ENCODE measurements around the gene RAPSN. TPM values are rescaled to one million over a fixed set of nuclear protein-coding genes. Genes with fewer than 3 reads are reported as not detected.

RAPSN gene
- total RNA-seq, 1 experiment from 2014 or later, result not detected

DNA sequence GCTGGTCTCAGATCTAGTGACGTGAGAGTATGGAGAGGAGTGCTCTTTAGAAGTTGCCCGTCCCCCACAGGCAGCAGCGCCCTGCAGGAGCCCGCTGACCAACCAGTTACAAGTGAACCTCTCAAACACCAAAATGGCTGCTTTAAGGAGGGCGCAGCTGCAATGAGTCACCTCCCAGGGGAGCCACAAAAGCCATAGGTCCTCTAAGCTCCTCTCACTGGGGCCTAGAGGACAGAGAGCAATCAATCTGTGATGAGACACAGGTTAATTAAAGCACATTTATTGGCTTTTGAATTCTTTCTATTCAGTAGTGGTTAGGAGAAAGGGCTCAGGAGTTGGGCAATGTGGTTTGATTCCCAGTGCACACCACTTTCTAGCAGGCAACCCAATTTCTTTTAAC, 15.5 kb upstream of the RAPSN start:
- Histone ChIP-seq H2AFZ (ENCODE audit: low read length) (no peak overlapping the region), H3K4me3 (ENCODE audit: low read length) (no peak overlapping the region), H3K79me2 (ENCODE audit: low read length) (0 out of 2 replicates have a peak, but pooled peaks cover 6% of the 10 kb centered on the region), H3K36me3 (ENCODE audit: low read depth, low read length) (peaks cover 21% of the 10 kb centered on the region; the same call in 1 of the 2 replicates), H3K27me3 (ENCODE audit: low read length) (no peaks in the 10 kb centered on the region), H3K9me2 (replicated peaks; ENCODE audit: low read length) (no peaks in the 10 kb centered on the region), H3K9ac (ENCODE audit: low read length) (no peak overlapping the region), H3K9me3 (ENCODE audit: low read length) (no peaks in the 10 kb centered on the region), H3K27ac (ENCODE audit: low read length) (no peak overlapping the region), H3K4me2 (ENCODE audit: low read length) (no peak overlapping the region), H4K20me1 (ENCODE audit: low read length) (no peaks in the 10 kb centered on the region), H3F3A (ENCODE audit: low read length, unreplicated experiment) (no peaks in the 10 kb centered on the region), H3K4me1 (ENCODE audit: insufficient read depth, low read length) (no peaks in the 10 kb centered on the region)
- ChIA-PET CTCF (no interaction called here), POLR2A (ENCODE audit: unreplicated experiment) (no interaction called here)
- BruUV-seq (replicated peaks), result no TSS peak
- intact Hi-C loops (cut with micrococcal nuclease), result no loop called here
- DNase-seq, result no peak
- TF ChIP-seq EZH2phosphoT487 (IDR thresholded peaks at IDR 0.05; ENCODE audit: borderline replicate concordance, low read length) (no peak), EZH2 (IDR thresholded peaks at IDR 0.05; ENCODE audit: low read length, unreplicated experiment) (no peak)
- TF ChIP-seq, protein P1, sequence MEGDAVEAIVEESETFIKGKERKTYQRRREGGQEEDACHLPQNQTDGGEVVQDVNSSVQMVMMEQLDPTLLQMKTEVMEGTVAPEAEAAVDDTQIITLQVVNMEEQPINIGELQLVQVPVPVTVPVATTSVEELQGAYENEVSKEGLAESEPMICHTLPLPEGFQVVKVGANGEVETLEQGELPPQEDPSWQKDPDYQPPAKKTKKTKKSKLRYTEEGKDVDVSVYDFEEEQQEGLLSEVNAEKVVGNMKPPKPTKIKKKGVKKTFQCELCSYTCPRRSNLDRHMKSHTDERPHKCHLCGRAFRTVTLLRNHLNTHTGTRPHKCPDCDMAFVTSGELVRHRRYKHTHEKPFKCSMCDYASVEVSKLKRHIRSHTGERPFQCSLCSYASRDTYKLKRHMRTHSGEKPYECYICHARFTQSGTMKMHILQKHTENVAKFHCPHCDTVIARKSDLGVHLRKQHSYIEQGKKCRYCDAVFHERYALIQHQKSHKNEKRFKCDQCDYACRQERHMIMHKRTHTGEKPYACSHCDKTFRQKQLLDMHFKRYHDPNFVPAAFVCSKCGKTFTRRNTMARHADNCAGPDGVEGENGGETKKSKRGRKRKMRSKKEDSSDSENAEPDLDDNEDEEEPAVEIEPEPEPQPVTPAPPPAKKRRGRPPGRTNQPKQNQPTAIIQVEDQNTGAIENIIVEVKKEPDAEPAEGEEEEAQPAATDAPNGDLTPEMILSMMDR (conservative IDR thresholded peaks at IDR 0.05; ENCODE audit: low read depth, low read length), result no peak
- no peak for ATAC-seq

DNA sequence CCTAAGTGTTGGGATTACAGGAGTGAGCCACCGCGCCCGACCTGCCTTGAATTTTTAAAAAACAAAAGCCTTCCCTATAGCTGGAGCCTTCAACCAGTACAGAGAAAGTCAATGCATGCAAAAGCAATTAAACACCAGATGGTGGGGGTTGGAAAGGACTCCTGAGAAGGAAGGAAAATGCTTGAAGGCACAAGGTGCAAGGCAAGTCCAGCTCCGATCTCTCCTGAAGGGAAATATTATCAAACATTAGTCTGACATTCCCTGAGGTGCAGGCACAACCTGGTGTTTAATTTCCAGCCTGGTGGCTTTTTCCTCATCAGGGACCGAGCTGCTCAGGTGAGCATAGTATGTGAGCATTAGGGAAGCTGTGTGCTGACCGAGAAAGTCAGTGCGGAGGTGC, 12.9 kb upstream of the RAPSN start:
- H4K20me1 ChIP-seq (ENCODE audit: low read length), result no peaks in the 10 kb centered on the region
- H3K4me2 ChIP-seq (ENCODE audit: low read length), result no peak overlapping the region
- no peaks in the 10 kb centered on the region for H3K79me2 ChIP-seq (ENCODE audit: low read length)
- ChIA-PET CTCF (no interaction called here), POLR2A (ENCODE audit: unreplicated experiment) (no interaction called here)
- H3K9me3 ChIP-seq (ENCODE audit: low read length), result no peaks in the 10 kb centered on the region
- TF ChIP-seq EZH2 (IDR thresholded peaks at IDR 0.05; ENCODE audit: low read length, unreplicated experiment), result no peak
- no peak for TF ChIP-seq EZH2phosphoT487 (IDR thresholded peaks at IDR 0.05; ENCODE audit: borderline replicate concordance, low read length)
- TF ChIP-seq, protein P1 (conservative IDR thresholded peaks at IDR 0.05; ENCODE audit: low read depth, low read length), result no peak
- H3K36me3 ChIP-seq (ENCODE audit: low read depth, low read length), result 0 out of 2 replicates have a peak, but pooled peaks cover 7% of the 10 kb centered on the region
- no peaks in the 10 kb centered on the region for H3K4me1 ChIP-seq (ENCODE audit: insufficient read depth, low read length)
- no peak for ATAC-seq
- H3K9me2 ChIP-seq (replicated peaks; ENCODE audit: low read length), result no peaks in the 10 kb centered on the region
- H3K27ac ChIP-seq (ENCODE audit: low read length), result no peak overlapping the region
- H3K9ac ChIP-seq (ENCODE audit: low read length), result no peak overlapping the region
- DNase-seq, result no peak
- BruUV-seq (replicated peaks), result no TSS peak
- no peak overlapping the region for H3K4me3 ChIP-seq (ENCODE audit: low read length)
- H2AFZ ChIP-seq (ENCODE audit: low read length), result no peak overlapping the region
- no peaks in the 10 kb centered on the region for H3K27me3 ChIP-seq (ENCODE audit: low read length)
- H3F3A ChIP-seq (ENCODE audit: low read length, unreplicated experiment), result no peaks in the 10 kb centered on the region
- intact Hi-C loops (cut with micrococcal nuclease), result no loop called here

GRCh38 chr11:47460571-47461235, 11.8 kb upstream of the RAPSN start:
- no peaks in the 10 kb centered on the region for H4K20me1 ChIP-seq (ENCODE audit: low read length)
- H3K4me2 ChIP-seq (ENCODE audit: low read length), result no peak overlapping the region
- no peaks in the 10 kb centered on the region for H3K9me3 ChIP-seq (ENCODE audit: low read length)
- DNase-seq (no peak), ATAC-seq (no peak; the same call in none of the 2 replicates)
- no peak overlapping the region for H3K9ac ChIP-seq (ENCODE audit: low read length)
- H3K27ac ChIP-seq (ENCODE audit: low read length), result no peak overlapping the region
- no peak for TF ChIP-seq EZH2phosphoT487 (IDR thresholded peaks at IDR 0.05; ENCODE audit: borderline replicate concordance, low read length)
- TF ChIP-seq, protein P1 (conservative IDR thresholded peaks at IDR 0.05; ENCODE audit: low read depth, low read length), result no peak
- TF ChIP-seq EZH2 (IDR thresholded peaks at IDR 0.05; ENCODE audit: low read length, unreplicated experiment), result no peak
- POLR2A ChIA-PET (ENCODE audit: unreplicated experiment), result no interaction called here
- CTCF ChIA-PET, result no interaction called here
- H2AFZ ChIP-seq (ENCODE audit: low read length), result no peak overlapping the region
- H3F3A ChIP-seq (ENCODE audit: low read length, unreplicated experiment), result no peaks in the 10 kb centered on the region
- no peak overlapping the region for H3K4me3 ChIP-seq (ENCODE audit: low read length)
- H3K9me2 ChIP-seq (replicated peaks; ENCODE audit: low read length), result no peaks in the 10 kb centered on the region
- no peaks in the 10 kb centered on the region for H3K4me1 ChIP-seq (ENCODE audit: insufficient read depth, low read length)
- intact Hi-C loops (cut with micrococcal nuclease), result no loop called here
- 0 out of 2 replicates have a peak, but pooled peaks cover 7% of the 10 kb centered on the region for H3K36me3 ChIP-seq (ENCODE audit: low read depth, low read length)
- no peaks in the 10 kb centered on the region for H3K79me2 ChIP-seq (ENCODE audit: low read length)
- H3K27me3 ChIP-seq (ENCODE audit: low read length), result no peaks in the 10 kb centered on the region
- BruUV-seq (replicated peaks), result TSS peak; percentile 13
